Activated CD4-positive, alpha-beta T cell treated with anti-CD3 and anti-CD28 coated beads, Interleukin-2, Interleukin-4, amounts not matched to agents 100 ng/mL and 50 ng/mL, durations not matched to agents 16 hours and 8 hours (primary cell): ENCODE results near the gene MRGPRE.

Source experiments
- DNase-seq: peaks from one replicate; pipeline ENCODE4 v3.0.0-alpha.2; 2020; ENCODE audit warnings: low spot score

Gene MRGPRE

GRCh38 chr11:3226846-3227567, 5.2 kb downstream of the MRGPRE start:
- no peak for DNase-seq

- DNase-seq: no peak
Measured at GRCh38 chr11:3225826-3226750, 6.1 kb downstream of the MRGPRE start.

GRCh38 chr11:3225159-3225758, 7.0 kb downstream of the MRGPRE start:
- no peak for DNase-seq

- no peak for DNase-seq
Measured at GRCh38 chr11:3224401-3225057, 7.7 kb downstream of the MRGPRE start.

GRCh38 chr11:3223932-3224381, 8.3 kb downstream of the MRGPRE start:
- DNase-seq: no peak

- DNase-seq: no peak
Measured at GRCh38 chr11:3222941-3223915, 9.0 kb downstream of the MRGPRE start.

GRCh38 chr11:3222003-3222855, 10.0 kb downstream of the MRGPRE start:
- DNase-seq: no peak

- DNase-seq: no peak
Measured at GRCh38 chr11:3221408-3222002, 10.7 kb downstream of the MRGPRE start.

- DNase-seq: no peak
Measured at GRCh38 chr11:3220521-3221407, 11.5 kb downstream of the MRGPRE start.

- no peak for DNase-seq
Measured at GRCh38 chr11:3220101-3220500, 12.1 kb downstream of the MRGPRE start.

GRCh38 chr11:3219281-3219892, 12.8 kb downstream of the MRGPRE start:
- DNase-seq: no peak

- no peak for DNase-seq
Measured at GRCh38 chr11:3218483-3219280, 13.5 kb downstream of the MRGPRE start, which contains the start of gene MRGPRG. TSS of gene MRGPRG (minus strand) at chr11:3218813. CDS start at chr11:3218813, 0 bp downstream.

GRCh38 chr11:3217818-3218482, 14.3 kb downstream of the MRGPRE start:
- no peak for DNase-seq

GRCh38 chr11:3216027-3216525, 16.1 kb downstream of the MRGPRE start:
- no peak for DNase-seq

GRCh38 chr11:3215346-3216026, 16.7 kb downstream of the MRGPRE start:
- DNase-seq: no peak

GRCh38 chr11:3214420-3214699, 17.9 kb downstream of the MRGPRE start:
- DNase-seq: no peak
